ENCODE results near the gene KIF1B.

DNA sequence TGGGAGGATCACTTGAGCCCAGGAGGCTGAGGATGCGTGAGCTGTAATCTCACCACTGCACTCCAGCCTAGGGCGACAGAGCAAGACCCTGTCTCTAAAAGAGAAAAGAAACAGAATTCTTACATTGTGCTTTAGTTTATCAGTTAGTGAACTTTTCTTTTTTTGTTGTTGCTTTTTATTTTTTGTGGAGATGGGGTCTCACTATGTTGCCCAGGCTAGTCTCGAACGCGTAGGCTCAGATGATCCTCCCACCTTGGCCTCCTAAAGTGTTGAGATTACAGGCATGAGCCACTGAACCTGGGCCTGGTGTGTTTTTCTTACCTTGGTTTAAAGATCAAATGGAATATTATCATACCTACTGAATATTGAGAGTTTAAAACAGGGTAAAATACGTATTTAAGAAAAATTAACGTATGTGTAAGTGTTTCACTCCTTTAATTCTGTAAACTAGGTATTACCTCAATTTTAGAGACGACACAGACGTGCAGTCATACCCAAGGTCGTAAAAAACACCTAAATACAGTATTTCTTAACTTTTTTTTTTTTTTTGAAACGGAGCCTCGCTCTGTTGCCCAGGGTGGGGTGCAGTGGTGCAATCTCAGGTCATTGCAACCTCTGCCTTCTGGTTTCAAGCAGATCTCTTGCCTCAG, 39.6 kb downstream of the KIF1B start:
- TF ChIP-seq, protein P1, sequence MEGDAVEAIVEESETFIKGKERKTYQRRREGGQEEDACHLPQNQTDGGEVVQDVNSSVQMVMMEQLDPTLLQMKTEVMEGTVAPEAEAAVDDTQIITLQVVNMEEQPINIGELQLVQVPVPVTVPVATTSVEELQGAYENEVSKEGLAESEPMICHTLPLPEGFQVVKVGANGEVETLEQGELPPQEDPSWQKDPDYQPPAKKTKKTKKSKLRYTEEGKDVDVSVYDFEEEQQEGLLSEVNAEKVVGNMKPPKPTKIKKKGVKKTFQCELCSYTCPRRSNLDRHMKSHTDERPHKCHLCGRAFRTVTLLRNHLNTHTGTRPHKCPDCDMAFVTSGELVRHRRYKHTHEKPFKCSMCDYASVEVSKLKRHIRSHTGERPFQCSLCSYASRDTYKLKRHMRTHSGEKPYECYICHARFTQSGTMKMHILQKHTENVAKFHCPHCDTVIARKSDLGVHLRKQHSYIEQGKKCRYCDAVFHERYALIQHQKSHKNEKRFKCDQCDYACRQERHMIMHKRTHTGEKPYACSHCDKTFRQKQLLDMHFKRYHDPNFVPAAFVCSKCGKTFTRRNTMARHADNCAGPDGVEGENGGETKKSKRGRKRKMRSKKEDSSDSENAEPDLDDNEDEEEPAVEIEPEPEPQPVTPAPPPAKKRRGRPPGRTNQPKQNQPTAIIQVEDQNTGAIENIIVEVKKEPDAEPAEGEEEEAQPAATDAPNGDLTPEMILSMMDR (IDR thresholded peaks at IDR 0.05; ENCODE audit: insufficient read depth, low read length, poor library complexity, severe bottlenecking): no peak
- no peak for TF ChIP-seq EZH2phosphoT487 (conservative IDR thresholded peaks at IDR 0.05; ENCODE audit: low read length)
